Esophagus squamous epithelium (tissue), 5 donors: ENCODE data around the gene ZMIZ1. TPM values are rescaled to one million over a fixed set of nuclear protein-coding genes. Genes with fewer than 3 reads are reported as not detected.

Source experiments
- DNase-seq: peaks from one replicate; lab custom pipeline; 2025; lab: John Stamatoyannopoulos, UW
- H3K27ac ChIP-seq, 4 donors: fragments of 200-600 bp; sonication (generic); one replicate each; pipeline ENCODE4 v1.5.1; 2016 to 2019; ENCODE audit warnings: mild to moderate bottlenecking in 1 of 4
- H3K27me3 ChIP-seq, 4 donors: fragments of 200-600 bp; sonication (generic); 1 replicate in 3 of 4; 2 replicates in 1 of 4; pipeline versions ENCODE4 v1.5.1 to v1.6.0; 2017 to 2021; ENCODE audit warnings: antibody characterized with exemption in 1 of 4
- H3K36me3 ChIP-seq, 3 donors: fragments of 200-600 bp; sonication (generic); one replicate each; pipeline ENCODE4 v1.5.1; 2016 to 2019
- H3K4me1 ChIP-seq, 3 donors: fragments of 200-600 bp; sonication (generic); one replicate each; pipeline ENCODE4 v1.5.1; 2017 to 2019
- H3K4me3 ChIP-seq, 4 donors: fragments of 200-600 bp; sonication (generic); 1 replicate in 3 of 4; 2 replicates in 1 of 4; pipeline ENCODE4 v1.5.1; 2016 to 2019; ENCODE audit warnings: mild to moderate bottlenecking in 2 of 4, moderate library complexity in 1 of 4
- H3K9me3 ChIP-seq, 3 donors: fragments of 200-600 bp; sonication (generic); one replicate each; pipeline ENCODE4 v1.5.1; 2016 to 2019
- CTCF ChIP-seq, 6 experiments: fragments of 450-650 bp in 4 of 6; fragments of 200-600 bp in 2 of 6; sonication (generic) in 2 of 6; IDR thresholded peaks; one replicate each; pipeline ENCODE4 v1.5.1; 2016 to 2019; ENCODE audit warnings: antibody characterized with exemption in 6 of 6, mild to moderate bottlenecking in 4 of 6, moderate library complexity in 4 of 6
- POLR2A ChIP-seq, 4 donors: fragments of 450-650 bp; IDR thresholded peaks; one replicate each; pipeline ENCODE4 v1.6.1; 2017; ENCODE audit warnings: antibody characterized with exemption in 4 of 4, mild to moderate bottlenecking in 4 of 4, moderate library complexity in 3 of 4
- WGBS, 2 donors: methylation state at CpG; one replicate each; pipeline ENCODE4 v1.1.5; 2018; 5-methylcytosine and 5-hydroxymethylcytosine counted together
- intact Hi-C: fragments of 100-400 bp; cut with DNase I; formaldehyde crosslinking; loops from one replicate; pipeline ENCODE4 v1.15.0; 2022
- total RNA-seq, 4 donors: library from RNA; depleted of rRNA; stranded (reverse); fragments of >200 nt; gene quantifications; one replicate each; pipeline ENCODE4 v1.1.0, GENCODE V29; 2016
- donor health status: DM: yes; HTN: yes; CAD: no.

The ZMIZ1 gene
- total RNA-seq, 4 donors from 2014 or later = 28.2 to 79.5 (median 40.4) TPM

- H3K36me3 ChIP-seq = peaks cover 35 to 71% (median 38%) of the 10 kb centered on the region in 3 donors
- intact Hi-C loops = no loop called here
- no peak for DNase-seq
- TF ChIP-seq POLR2A (IDR thresholded peaks at IDR 0.05) (no peak), CTCF (IDR thresholded peaks at IDR 0.05) (no peak)
- no peak overlapping the region for H3K27ac ChIP-seq
- no peak overlapping the region for H3K4me3 ChIP-seq
- WGBS, 2 donors = 67 to 82% methylated on average over 3 to 6 of the region's 6 CpGs
- no peaks in the 10 kb centered on the region for H3K27me3 ChIP-seq
- no peaks in the 10 kb centered on the region for H3K9me3 ChIP-seq
- peaks cover 0 to 10% (median 0%) of the 10 kb centered on the region in 3 donors for H3K4me1 ChIP-seq
Measured at GRCh38 chr10:79355420-79356017, 286.8 kb downstream of the ZMIZ1 start.

GRCh38 chr10:79356104-79356503 lies 287.3 kb downstream of the ZMIZ1 start:
- no peaks in the 10 kb centered on the region for H3K27me3 ChIP-seq
- no peak overlapping the region for H3K4me3 ChIP-seq
- peaks cover 30 to 65% (median 33%) of the 10 kb centered on the region in 3 donors for H3K36me3 ChIP-seq
- no peak for TF ChIP-seq POLR2A (IDR thresholded peaks at IDR 0.05)
- no peak overlapping the region for H3K27ac ChIP-seq
- H3K9me3 ChIP-seq = no peaks in the 10 kb centered on the region
- 77 to 87% methylated on average over 3 to 5 of the region's 5 CpGs for WGBS, 2 donors
- DNase-seq = no peak
- peaks cover 0 to 8% (median 0%) of the 10 kb centered on the region in 3 donors for H3K4me1 ChIP-seq
- intact Hi-C loops = no loop called here

- DNase-seq = no peak
- intact Hi-C loops = no loop called here
Measured at GRCh38 chr10:79357180-79357579, 288.4 kb downstream of the ZMIZ1 start.

GRCh38 chr10:79358811-79359210 lies 290.0 kb downstream of the ZMIZ1 start:
- WGBS, 2 donors = 51 to 53% methylated on average over 5 of the region's 5 CpGs
- Histone ChIP-seq H3K4me1 (peaks cover 0 to 8% (median 0%) of the 10 kb centered on the region in 3 donors), H3K9me3 (no peaks in the 10 kb centered on the region), H3K36me3 (peaks cover 5 to 38% (median 7%) of the 10 kb centered on the region in 3 donors), H3K4me3 (no peak overlapping the region), H3K27me3 (no peaks in the 10 kb centered on the region), H3K27ac (no peak overlapping the region)
- intact Hi-C loops = no loop called here
- no peak for DNase-seq
- no peak for TF ChIP-seq POLR2A (IDR thresholded peaks at IDR 0.05)
- TF ChIP-seq CTCF (IDR thresholded peaks at IDR 0.05) = no peak

More at GRCh38 chr10:79357180-79357579, 288.4 kb downstream of the ZMIZ1 start:
- Histone ChIP-seq H3K4me1 (peaks cover 0 to 8% (median 0%) of the 10 kb centered on the region in 3 donors), H3K27me3 (no peaks in the 10 kb centered on the region), H3K9me3 (no peaks in the 10 kb centered on the region), H3K4me3 (no peak overlapping the region), H3K27ac (no peak overlapping the region), H3K36me3 (peaks cover 20 to 55% (median 23%) of the 10 kb centered on the region in 3 donors)
- WGBS, 2 donors = 90 to 94% methylated on average over 9 of the region's 9 CpGs
- no peak for TF ChIP-seq POLR2A (IDR thresholded peaks at IDR 0.05)
- no peak for TF ChIP-seq CTCF (IDR thresholded peaks at IDR 0.05)

- Histone ChIP-seq H3K9me3 (no peaks in the 10 kb centered on the region), H3K27me3 (no peaks in the 10 kb centered on the region), H3K4me3 (no peak overlapping the region), H3K36me3 (peaks cover 0 to 27% (median 6%) of the 10 kb centered on the region in 3 donors), H3K27ac (no peak overlapping the region), H3K4me1 (peaks cover 0 to 8% (median 0%) of the 10 kb centered on the region in 3 donors)
- intact Hi-C loops = no loop called here
- no peak for TF ChIP-seq CTCF (IDR thresholded peaks at IDR 0.05)
- no peak for TF ChIP-seq POLR2A (IDR thresholded peaks at IDR 0.05)
- 86 to 87% methylated on average over 3 to 5 of the region's 6 CpGs for WGBS, 2 donors
- DNase-seq = no peak
Measured at GRCh38 chr10:79359816-79360498, 291.2 kb downstream of the ZMIZ1 start.
